Fibroblast of lung (primary cell): ENCODE results near the gene MFSD6L.

Experiments
- EZH2 ChIP-seq: IDR thresholded peaks from 2 replicates; pipeline ENCODE4 v1.5.1; 2012; ENCODE audit warnings: low read length, control low read depth, mild to moderate bottlenecking; ENCODE audit errors: missing control alignments
- TF ChIP-seq, protein P1 (sequence below), 2 donors: IDR thresholded peaks in 1 of 2; conservative IDR thresholded peaks in 1 of 2; 1 replicate in 1 of 2; 2 replicates in 1 of 2; pipeline ENCODE4 v1.5.1; 2011 to 2012; ENCODE audit warnings: low read length in 2 of 2, control low read depth in 1 of 2, inconsistent platforms in 1 of 2, low read depth in 1 of 2, mild to moderate bottlenecking in 1 of 2

DNA sequence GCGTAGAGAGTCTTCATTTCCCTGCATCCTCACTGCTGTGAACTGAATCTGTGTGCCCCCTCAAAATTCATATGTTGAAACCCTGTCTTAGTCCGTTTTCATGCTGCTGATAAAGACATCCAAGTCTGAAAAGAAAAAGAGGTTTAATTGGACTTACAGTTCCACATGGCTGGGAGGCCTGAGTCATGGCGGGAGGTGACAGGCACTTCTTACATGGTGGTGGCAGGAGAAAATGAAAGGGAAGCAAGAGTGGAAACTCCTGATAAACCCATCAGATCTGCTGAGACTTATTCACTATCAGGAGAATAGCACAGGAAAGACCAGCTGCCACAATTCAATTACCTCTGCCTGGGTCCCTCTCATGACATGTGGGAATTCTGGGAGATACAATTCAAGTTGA lies 51.4 kb downstream of the MFSD6L start:
- TF ChIP-seq EZH2: no peak
- TF ChIP-seq, protein P1, sequence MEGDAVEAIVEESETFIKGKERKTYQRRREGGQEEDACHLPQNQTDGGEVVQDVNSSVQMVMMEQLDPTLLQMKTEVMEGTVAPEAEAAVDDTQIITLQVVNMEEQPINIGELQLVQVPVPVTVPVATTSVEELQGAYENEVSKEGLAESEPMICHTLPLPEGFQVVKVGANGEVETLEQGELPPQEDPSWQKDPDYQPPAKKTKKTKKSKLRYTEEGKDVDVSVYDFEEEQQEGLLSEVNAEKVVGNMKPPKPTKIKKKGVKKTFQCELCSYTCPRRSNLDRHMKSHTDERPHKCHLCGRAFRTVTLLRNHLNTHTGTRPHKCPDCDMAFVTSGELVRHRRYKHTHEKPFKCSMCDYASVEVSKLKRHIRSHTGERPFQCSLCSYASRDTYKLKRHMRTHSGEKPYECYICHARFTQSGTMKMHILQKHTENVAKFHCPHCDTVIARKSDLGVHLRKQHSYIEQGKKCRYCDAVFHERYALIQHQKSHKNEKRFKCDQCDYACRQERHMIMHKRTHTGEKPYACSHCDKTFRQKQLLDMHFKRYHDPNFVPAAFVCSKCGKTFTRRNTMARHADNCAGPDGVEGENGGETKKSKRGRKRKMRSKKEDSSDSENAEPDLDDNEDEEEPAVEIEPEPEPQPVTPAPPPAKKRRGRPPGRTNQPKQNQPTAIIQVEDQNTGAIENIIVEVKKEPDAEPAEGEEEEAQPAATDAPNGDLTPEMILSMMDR (conservative IDR thresholded peaks at IDR 0.05 in 1 of 2, IDR thresholded peaks at IDR 0.05 in 1 of 2; ENCODE audit: low read depth in 1 of 2, low read length in 2 of 2): no peak
